Right atrium auricular region (tissue), 2 donors: ENCODE measurements around the gene IRF7. TPM values are rescaled to one million over a fixed set of nuclear protein-coding genes. Genes with fewer than 3 reads are reported as not detected.
A peak's percentile ranks its signal among the peaks of the same experiment; 100 is the strongest.

Source experiments
- DNase-seq: peaks from one replicate; pipeline ENCODE4 v3.0.0-alpha.2; 2019; ENCODE audit warnings: low spot score
- H3K27ac ChIP-seq, 2 donors: fragments of 200-600 bp; sonication (generic); 1 replicate in 1 of 2; 2 replicates in 1 of 2; pipeline ENCODE4 v1.5.1; 2016 to 2019
- H3K27me3 ChIP-seq, 2 donors: fragments of 200-600 bp; sonication (generic); one replicate each; pipeline versions ENCODE4 v1.5.1 to v1.6.0; 2017 to 2019
- H3K36me3 ChIP-seq: fragments of 200-600 bp; sonication (generic); one replicate; pipeline ENCODE4 v1.5.1; 2016
- H3K4me1 ChIP-seq, 2 donors: fragments of 200-600 bp; sonication (generic); one replicate each; pipeline versions ENCODE4 v1.5.1 to v1.6.0; 2017 to 2019
- H3K4me3 ChIP-seq, 2 donors: fragments of 200-600 bp; sonication (generic); 1 replicate in 1 of 2; 2 replicates in 1 of 2; pipeline ENCODE4 v1.5.1; 2017 to 2019; ENCODE audit warnings: mild to moderate bottlenecking in 1 of 2, moderate library complexity in 1 of 2
- H3K9me3 ChIP-seq, 2 donors: fragments of 200-600 bp; sonication (generic); one replicate each; pipeline ENCODE4 v1.5.1; 2019
- total RNA-seq, 2 donors: library from RNA; depleted of rRNA; stranded (reverse); fragments of >200 nt; gene quantifications; one replicate each; pipeline ENCODE4 v1.1.0, GENCODE V29; 2016
- TF ChIP-seq, protein P1 (sequence below), 2 donors: fragments of 200-600 bp; sonication (generic); IDR thresholded peaks; one replicate each; pipeline ENCODE4 v1.5.1; 2019; ENCODE audit warnings: antibody characterized with exemption in 2 of 2

The IRF7 gene
- total RNA-seq, 2 donors from 2014 or later, result 9.6 to 14.9 TPM

DNA sequence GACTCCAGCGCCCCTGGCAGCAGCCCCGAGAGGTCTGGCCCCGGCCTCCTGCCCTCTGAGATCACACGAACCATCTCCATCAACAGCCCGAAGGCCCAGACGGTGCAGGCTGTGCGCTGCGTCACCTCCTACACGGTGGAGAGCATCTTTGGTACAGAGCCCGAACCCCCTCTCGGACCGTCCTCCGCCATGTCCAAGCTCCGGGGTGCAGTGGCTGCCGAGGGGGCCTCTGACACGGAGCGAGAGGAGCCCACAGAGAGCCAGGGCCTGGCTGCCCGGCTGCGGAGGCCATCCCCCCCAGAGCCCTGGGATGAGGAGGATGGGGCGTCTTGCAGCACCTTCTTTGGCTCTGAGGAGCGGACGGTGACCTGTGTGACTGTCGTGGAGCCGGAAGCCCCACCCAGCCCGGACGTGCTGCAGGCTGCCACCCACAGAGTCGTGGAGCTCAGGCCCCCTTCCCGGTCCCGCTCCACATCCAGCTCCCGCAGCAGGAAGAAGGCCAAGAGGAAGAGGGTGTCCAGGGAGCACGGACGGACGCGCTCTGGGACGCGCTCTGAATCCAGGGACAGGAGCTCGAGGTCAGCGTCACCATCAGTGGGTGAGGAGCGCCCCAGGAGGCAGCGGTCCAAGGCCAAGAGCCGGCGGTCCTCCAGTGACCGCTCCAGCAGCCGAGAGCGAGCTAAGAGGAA, 7.6 kb downstream of the IRF7 start:
- no peaks in the 10 kb centered on the region for H3K27me3 ChIP-seq
- H3K9me3 ChIP-seq, result no peaks in the 10 kb centered on the region
- no peak overlapping the region for H3K4me3 ChIP-seq
- DNase-seq, result no peak
- peaks cover 100% of the 10 kb centered on the region for H3K36me3 ChIP-seq
- TF ChIP-seq, protein P1, sequence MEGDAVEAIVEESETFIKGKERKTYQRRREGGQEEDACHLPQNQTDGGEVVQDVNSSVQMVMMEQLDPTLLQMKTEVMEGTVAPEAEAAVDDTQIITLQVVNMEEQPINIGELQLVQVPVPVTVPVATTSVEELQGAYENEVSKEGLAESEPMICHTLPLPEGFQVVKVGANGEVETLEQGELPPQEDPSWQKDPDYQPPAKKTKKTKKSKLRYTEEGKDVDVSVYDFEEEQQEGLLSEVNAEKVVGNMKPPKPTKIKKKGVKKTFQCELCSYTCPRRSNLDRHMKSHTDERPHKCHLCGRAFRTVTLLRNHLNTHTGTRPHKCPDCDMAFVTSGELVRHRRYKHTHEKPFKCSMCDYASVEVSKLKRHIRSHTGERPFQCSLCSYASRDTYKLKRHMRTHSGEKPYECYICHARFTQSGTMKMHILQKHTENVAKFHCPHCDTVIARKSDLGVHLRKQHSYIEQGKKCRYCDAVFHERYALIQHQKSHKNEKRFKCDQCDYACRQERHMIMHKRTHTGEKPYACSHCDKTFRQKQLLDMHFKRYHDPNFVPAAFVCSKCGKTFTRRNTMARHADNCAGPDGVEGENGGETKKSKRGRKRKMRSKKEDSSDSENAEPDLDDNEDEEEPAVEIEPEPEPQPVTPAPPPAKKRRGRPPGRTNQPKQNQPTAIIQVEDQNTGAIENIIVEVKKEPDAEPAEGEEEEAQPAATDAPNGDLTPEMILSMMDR (IDR thresholded peaks at IDR 0.05), result no peak
- no peak overlapping the region for H3K27ac ChIP-seq
- peaks cover 0 to 9% of the 10 kb centered on the region in 2 donors for H3K4me1 ChIP-seq

DNA sequence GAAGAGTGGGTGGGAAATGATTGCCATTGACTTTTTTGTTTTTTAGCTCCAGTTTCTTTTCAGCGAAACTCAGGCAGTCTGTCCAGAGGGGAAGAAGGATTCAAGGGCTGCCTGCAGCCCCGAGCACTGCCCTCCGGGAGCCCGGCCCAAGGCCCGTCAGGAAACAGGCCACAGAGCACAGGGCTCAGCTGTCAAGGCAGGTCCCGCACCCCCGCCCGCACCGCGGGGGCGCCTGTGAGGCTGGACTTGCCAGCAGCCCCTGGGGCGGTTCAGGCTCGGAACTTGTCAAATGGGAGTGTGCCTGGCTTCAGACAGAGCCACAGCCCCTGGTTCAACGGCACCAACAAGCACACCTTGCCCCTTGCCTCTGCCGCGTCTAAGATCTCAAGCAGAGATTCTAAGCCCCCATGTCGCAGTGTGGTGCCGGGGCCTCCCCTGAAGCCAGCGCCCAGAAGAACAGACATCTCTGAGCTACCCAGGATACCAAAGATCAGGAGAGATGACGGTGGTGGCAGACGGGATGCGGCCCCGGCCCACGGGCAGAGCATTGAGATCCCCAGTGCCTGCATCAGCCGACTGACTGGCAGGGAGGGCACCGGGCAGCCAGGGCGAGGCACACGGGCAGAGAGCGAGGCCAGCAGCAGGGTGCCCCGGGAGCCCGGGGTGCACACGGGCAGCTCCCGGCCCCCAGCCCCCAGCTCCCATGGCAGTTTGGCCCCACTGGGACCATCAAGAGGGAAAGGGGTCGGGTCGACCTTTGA, 8.6 kb downstream of the IRF7 start:
- Histone ChIP-seq H3K9me3 (no peaks in the 10 kb centered on the region), H3K27ac (peak overlapping the region in 1 of 2 donors; percentile 59), H3K4me1 (peaks cover 0 to 6% of the 10 kb centered on the region in 2 donors), H3K4me3 (no peak overlapping the region), H3K36me3 (peaks cover 100% of the 10 kb centered on the region), H3K27me3 (no peaks in the 10 kb centered on the region)
- TF ChIP-seq, protein P1 (IDR thresholded peaks at IDR 0.05), result no peak
- no peak for DNase-seq

DNA sequence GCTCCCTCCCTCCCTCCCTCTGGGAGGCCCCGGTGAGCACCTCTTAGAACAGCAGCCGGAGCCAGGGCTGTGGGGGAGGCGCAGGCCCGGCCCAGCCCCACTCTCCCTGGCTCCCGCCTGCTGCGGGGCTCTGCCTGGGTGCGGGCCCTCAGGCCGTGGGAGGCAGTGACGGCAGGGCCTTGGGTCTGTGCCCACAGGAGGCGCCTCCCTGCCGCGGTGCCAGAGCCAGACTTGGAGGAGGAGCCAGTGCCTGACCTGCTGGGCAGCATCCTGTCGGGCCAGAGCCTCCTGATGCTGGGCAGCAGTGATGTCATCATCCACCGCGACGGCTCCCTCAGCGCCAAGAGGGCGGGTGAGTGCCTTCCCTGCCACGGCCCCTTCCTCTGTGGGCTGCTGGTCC, 9.5 kb downstream of the IRF7 start:
- Histone ChIP-seq H3K27me3 (no peaks in the 10 kb centered on the region), H3K4me1 (peaks cover 0 to 6% of the 10 kb centered on the region in 2 donors), H3K9me3 (no peaks in the 10 kb centered on the region), H3K27ac (peak overlapping the region; percentile 37 to 59), H3K36me3 (peaks cover 100% of the 10 kb centered on the region), H3K4me3 (no peak overlapping the region)
- DNase-seq, result no peak
- TF ChIP-seq, protein P1 (IDR thresholded peaks at IDR 0.05), result no peak

DNA sequence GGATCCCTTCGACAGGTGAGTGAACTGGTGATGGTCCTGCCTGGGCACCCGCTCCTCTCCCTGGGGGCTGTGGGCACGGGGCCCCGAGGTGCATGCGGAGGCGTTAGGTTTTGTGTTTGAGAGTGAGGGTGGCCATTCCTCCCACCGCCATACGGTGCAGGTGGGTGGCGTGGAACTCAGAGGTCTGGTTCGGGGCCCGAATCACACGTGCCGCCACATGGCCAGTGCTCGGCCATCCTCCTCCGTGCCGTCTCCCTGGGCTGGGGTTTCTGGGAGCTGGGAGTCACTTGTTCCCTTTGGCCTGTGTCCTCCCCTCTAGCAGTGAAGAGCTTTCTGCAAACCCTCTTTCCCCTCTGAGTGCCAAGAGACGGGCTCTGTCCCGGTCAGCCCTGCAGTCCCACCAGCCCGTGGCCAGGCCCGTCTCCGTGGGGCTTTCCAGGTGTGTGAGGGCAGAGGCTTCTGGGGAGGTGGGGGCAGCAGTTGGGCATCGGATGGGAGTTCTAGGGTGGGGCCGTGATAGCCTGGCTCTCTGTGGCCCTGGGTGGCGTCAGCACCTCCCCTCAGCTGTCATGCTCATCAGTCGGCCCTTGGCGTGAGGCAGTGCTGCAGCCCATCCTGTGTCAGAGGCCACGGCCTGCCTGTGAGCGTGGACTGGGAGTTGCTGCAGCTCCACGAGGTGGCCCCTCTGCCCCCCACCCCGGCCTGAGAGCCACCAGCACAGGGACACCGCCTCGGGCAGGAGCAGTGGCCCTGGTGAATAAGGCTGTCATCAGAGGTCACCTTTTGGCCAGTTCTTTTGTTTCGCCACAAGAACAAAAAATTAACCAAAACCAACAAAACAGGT, 10.2 kb downstream of the IRF7 start:
- no peaks in the 10 kb centered on the region for H3K9me3 ChIP-seq
- H3K4me3 ChIP-seq, result no peak overlapping the region
- peaks cover 100% of the 10 kb centered on the region for H3K36me3 ChIP-seq
- H3K4me1 ChIP-seq, result peaks cover 0 to 6% of the 10 kb centered on the region in 2 donors
- no peaks in the 10 kb centered on the region for H3K27me3 ChIP-seq
- TF ChIP-seq, protein P1 (IDR thresholded peaks at IDR 0.05), result no peak
- H3K27ac ChIP-seq, result peak overlapping the region; percentile 37 to 59
- DNase-seq, result no peak

DNA sequence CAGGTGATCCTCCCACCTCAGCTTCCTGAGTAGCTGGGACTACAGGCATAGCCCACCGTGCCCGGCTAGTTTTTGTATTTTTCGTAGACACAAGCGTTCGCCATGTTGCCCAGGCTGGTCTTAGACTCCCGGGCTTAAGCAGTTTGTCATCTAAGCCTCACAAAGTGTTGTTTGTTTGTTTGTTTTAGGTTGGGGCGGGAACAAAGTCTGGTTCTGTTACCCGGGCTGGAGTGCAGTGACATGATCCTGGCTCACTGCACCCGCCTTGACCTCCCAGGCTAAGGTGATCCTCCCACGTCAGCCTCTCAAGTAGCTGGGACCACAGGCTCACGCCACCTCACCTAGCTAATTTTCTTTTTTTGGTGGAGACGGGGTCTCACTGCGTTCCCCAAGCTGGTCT, 12.6 kb downstream of the IRF7 start:
- peaks cover 97% of the 10 kb centered on the region for H3K36me3 ChIP-seq
- no peaks in the 10 kb centered on the region for H3K9me3 ChIP-seq
- no peak overlapping the region for H3K27ac ChIP-seq
- DNase-seq, result no peak
- H3K4me3 ChIP-seq, result no peak overlapping the region
- peaks cover 0 to 6% of the 10 kb centered on the region in 2 donors for H3K4me1 ChIP-seq
- no peaks in the 10 kb centered on the region for H3K27me3 ChIP-seq
- TF ChIP-seq, protein P1 (IDR thresholded peaks at IDR 0.05), result no peak
